Bronchus fibroblast of lung (primary cell): ENCODE measurements around the gene MBD3L2. TPM values are rescaled to one million over a fixed set of nuclear protein-coding genes. Genes with fewer than 3 reads are reported as not detected.

Experiments used
- total RNA-seq: library from RNA; depleted of rRNA; stranded (reverse); fragments of >200 nt; gene quantifications from 2 replicates; pipeline ENCODE4 v1.2.3, GENCODE V29; 2015

Gene MBD3L2
- total RNA-seq = not detected in 2 replicates

GRCh38 chr19:7049021-7049420 lies at the start of gene MBD3L2:
TSS of gene MBD3L2 (plus strand) at chr19:7049321. CDS start at chr19:7049374, 53 bp downstream.

GRCh38 chr19:7021331-7021730 lies 27.8 kb upstream of the MBD3L2 start, which contains the start of gene MBD3L2B:
TSS of gene MBD3L2B (minus strand) at chr19:7021431. CDS start at chr19:7021397, 34 bp downstream.

DNA sequence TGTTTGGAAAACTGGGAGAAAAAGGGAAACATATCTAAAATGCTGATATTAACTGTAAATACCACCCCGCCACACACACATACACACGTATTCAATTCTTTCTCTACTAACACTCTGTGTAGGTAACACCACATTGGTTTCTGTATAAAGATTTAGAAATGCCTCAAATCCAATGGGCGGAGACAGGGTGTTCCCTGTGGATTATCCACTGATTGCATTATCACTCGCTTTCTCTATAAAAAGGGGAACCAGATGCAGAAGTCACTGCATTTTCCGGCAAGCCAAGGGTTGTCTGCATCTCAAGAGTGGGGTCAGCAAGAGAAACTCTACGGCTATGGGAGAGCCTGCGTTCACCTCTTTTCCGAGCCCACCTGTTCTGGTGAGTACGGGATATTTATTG lies 18.8 kb upstream of the MBD3L2 start, which contains the start of gene MBD3L5:
Gene MBD3L5, plus strand, starts transcription at position 301 of the 400 bp plus-strand sequence. Its CDS starts 34 bp downstream, at position 335.

GRCh38 chr19:7040079-7040478 lies 9.0 kb upstream of the MBD3L2 start, which contains the start of gene MBD3L4:
TSS of gene MBD3L4 (minus strand) at chr19:7040179. CDS start at chr19:7040144, 35 bp downstream.

DNA sequence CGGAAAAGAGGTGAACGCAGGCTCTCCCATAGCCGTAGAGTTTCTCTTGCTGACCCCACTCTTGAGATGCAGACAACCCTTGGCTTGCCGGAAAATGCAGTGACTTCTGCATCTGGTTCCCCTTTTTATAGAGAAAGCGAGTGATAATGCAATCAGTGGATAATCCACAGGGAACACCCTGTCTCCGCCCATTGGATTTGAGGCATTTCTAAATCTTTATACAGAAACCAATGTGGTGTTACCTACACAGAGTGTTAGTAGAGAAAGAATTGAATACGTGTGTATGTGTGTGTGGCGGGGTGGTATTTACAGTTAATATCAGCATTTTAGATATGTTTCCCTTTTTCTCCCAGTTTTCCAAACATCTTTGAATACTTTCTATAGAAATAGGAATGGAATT lies 9.5 kb downstream of the MBD3L2 start, which contains the start of gene MBD3L3:
Gene MBD3L3, minus strand, starts transcription at position 101 of the 400 bp plus-strand sequence. Its CDS starts 71 bp downstream, at position 30.

DNA sequence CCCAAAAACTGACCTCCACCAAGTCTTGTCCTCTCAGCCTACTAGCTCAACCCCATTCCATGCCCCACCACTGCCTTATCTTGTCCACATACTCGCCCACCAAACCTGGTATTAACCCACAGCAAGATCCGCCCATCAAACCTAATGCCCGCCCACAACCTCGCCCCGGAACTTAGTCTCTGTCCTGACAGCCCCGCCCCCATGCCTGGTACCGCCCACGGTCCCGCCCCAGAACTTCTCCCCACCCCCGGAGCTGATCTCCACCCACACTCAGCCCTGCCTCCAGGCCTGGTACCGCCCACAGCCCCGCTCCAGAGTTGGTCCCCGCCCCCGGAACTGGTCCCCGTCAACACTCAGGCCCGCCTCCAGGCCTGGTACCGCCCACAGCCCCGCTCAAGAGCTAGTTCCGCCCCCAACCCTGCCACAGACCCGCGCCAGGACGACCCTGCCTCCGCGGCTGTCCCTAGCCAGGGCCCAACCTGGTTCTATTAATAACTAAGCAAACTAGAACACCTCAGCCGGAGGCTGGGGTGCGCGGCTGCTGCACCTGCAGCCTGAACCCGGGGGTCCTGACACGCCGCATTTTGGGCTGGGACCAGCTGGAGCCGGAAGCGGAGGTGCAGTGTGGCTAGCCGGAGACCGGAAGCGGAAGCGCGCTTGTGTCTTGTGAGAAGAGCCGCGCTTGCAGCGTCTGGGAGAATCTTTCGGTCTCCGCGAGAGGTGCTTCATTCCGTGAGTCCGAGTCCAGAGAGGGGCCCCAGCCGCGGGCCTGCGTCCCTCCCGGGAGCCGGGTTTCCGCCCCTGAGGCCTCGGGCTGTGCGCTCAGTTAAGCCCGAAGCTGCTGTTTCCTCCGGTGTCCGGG lies 20.2 kb downstream of the MBD3L2 start, which contains the start of gene ZNF557:
Gene ZNF557, plus strand, starts transcription at position 662 of the 862 bp plus-strand sequence. CDS start 5,372 bp downstream, outside the sequence.

Other genes starting within 250 kb of the MBD3L2 start
- not detected in 2 replicates for gene ADGRE1, start 161.7 kb upstream of the MBD3L2 start, total RNA-seq
- not detected in 2 replicates for gene MBD3L2B, start 27.9 kb upstream of the MBD3L2 start, total RNA-seq
- gene MBD3L5, start 18.7 kb upstream of the MBD3L2 start, total RNA-seq = not detected in 2 replicates
- not detected in 2 replicates for gene MBD3L4, start 9.1 kb upstream of the MBD3L2 start, total RNA-seq
- not detected in 2 replicates for gene MBD3L3, start 9.4 kb downstream of the MBD3L2 start, total RNA-seq
- gene ZNF557, start 20.4 kb downstream of the MBD3L2 start, total RNA-seq = 4.2 and 4.7 TPM in 2 replicates
- gene INSR, start 245.1 kb downstream of the MBD3L2 start, total RNA-seq = 5.5 and 6.1 TPM in 2 replicates